ENCODE results near the gene F2RL3. TPM values are rescaled to one million over a fixed set of nuclear protein-coding genes. Genes with fewer than 3 reads are reported as not detected.
A peak's percentile ranks its signal among the peaks of the same experiment; 100 is the strongest.
"Not testable (repeated sequence)": the region's sequence is repeated elsewhere in the genome, so short reads cannot be mapped to it uniquely, and the experiment has no call there.

The F2RL3 gene
- total RNA-seq, 1 donor from 2014 or later: not detected

GRCh38 chr19:16872728-16873127 is 16.1 kb upstream of the F2RL3 start:
- H3K4me2 ChIP-seq (ENCODE audit: low read length): no peak overlapping the region
- Mint-ChIP-seq H3K27ac (ENCODE audit: unreplicated experiment) (no peak overlapping the region), H3K4me3 (ENCODE audit: unreplicated experiment) (no peak overlapping the region), H3K27me3 (ENCODE audit: low read depth, unreplicated experiment) (no peaks in the 10 kb centered on the region), H3K9me3 (ENCODE audit: unreplicated experiment) (peaks cover 12% of the 10 kb centered on the region), H3K4me1 (ENCODE audit: low read depth, unreplicated experiment) (peaks cover 10% of the 10 kb centered on the region), H3K36me3 (ENCODE audit: low read depth, unreplicated experiment) (peaks cover 43% of the 10 kb centered on the region)
- no peak for DNase-seq (ENCODE audit: low read depth)
- H3K36me3 ChIP-seq (ENCODE audit: insufficient read depth, low read length): peaks cover 9% of the 10 kb centered on the region
- TF ChIP-seq CTCF (IDR thresholded peaks at IDR 0.05; ENCODE audit: insufficient read depth, low read depth, low read length) (no peak), EZH2 (IDR thresholded peaks at IDR 0.05; ENCODE audit: insufficient read depth, low read length) (no peak)
- H3K9ac ChIP-seq (ENCODE audit: low read length): no peak overlapping the region
- H4K20me1 ChIP-seq (ENCODE audit: insufficient read depth, low read length): peaks cover 77% of the 10 kb centered on the region
- no peaks in the 10 kb centered on the region for H3K27me3 ChIP-seq (ENCODE audit: insufficient read depth, low read length)
- no peak overlapping the region for H2AFZ ChIP-seq (ENCODE audit: low read depth, low read length)
- peaks cover 29% of the 10 kb centered on the region for H3K79me2 ChIP-seq (ENCODE audit: insufficient read depth, low read length)
- H3K4me1 ChIP-seq (ENCODE audit: insufficient read depth, low read length): peaks cover 14% of the 10 kb centered on the region
- no peak for FAIRE-seq
- H3K27ac ChIP-seq (ENCODE audit: low read depth, low read length): no peak overlapping the region
- no peaks in the 10 kb centered on the region for H3K9me3 ChIP-seq (ENCODE audit: insufficient read depth, low read depth, low read length)
- H3K4me3 ChIP-seq (ENCODE audit: insufficient read depth, low read depth, low read length): no peak overlapping the region

- Histone ChIP-seq H3K4me2 (ENCODE audit: low read length) (no peak overlapping the region), H3K36me3 (ENCODE audit: insufficient read depth, low read length) (peaks cover 9% of the 10 kb centered on the region), H3K79me2 (ENCODE audit: insufficient read depth, low read length) (peaks cover 29% of the 10 kb centered on the region), H3K4me3 (ENCODE audit: insufficient read depth, low read depth, low read length) (no peak overlapping the region), H3K4me1 (ENCODE audit: insufficient read depth, low read length) (peaks cover 14% of the 10 kb centered on the region), H4K20me1 (ENCODE audit: insufficient read depth, low read length) (peaks cover 69% of the 10 kb centered on the region), H3K9me3 (ENCODE audit: insufficient read depth, low read depth, low read length) (no peaks in the 10 kb centered on the region), H3K27ac (ENCODE audit: low read depth, low read length) (no peak overlapping the region), H3K9ac (ENCODE audit: low read length) (no peak overlapping the region), H2AFZ (ENCODE audit: low read depth, low read length) (no peak overlapping the region), H3K27me3 (ENCODE audit: insufficient read depth, low read length) (no peaks in the 10 kb centered on the region)
- Mint-ChIP-seq H3K27me3 (ENCODE audit: low read depth, unreplicated experiment) (no peaks in the 10 kb centered on the region), H3K36me3 (ENCODE audit: low read depth, unreplicated experiment) (peaks cover 36% of the 10 kb centered on the region), H3K4me3 (ENCODE audit: unreplicated experiment) (no peak overlapping the region), H3K27ac (ENCODE audit: unreplicated experiment) (peak overlapping the region; percentile 95), H3K9me3 (ENCODE audit: unreplicated experiment) (peaks cover 12% of the 10 kb centered on the region), H3K4me1 (ENCODE audit: low read depth, unreplicated experiment) (peaks cover 10% of the 10 kb centered on the region)
- TF ChIP-seq EZH2 (IDR thresholded peaks at IDR 0.05; ENCODE audit: insufficient read depth, low read length) (no peak), CTCF (IDR thresholded peaks at IDR 0.05; ENCODE audit: insufficient read depth, low read depth, low read length) (no peak)
- no peak for DNase-seq (ENCODE audit: low read depth)
- no peak for FAIRE-seq
These were observed 15.2 kb upstream of the F2RL3 start for GRCh38 chr19:16873594-16873993.

- H4K20me1 ChIP-seq (ENCODE audit: insufficient read depth, low read length): peaks cover 65% of the 10 kb centered on the region
- peaks cover 10% of the 10 kb centered on the region for H3K4me1 Mint-ChIP-seq (ENCODE audit: low read depth, unreplicated experiment)
- H3K4me1 ChIP-seq (ENCODE audit: insufficient read depth, low read length): peaks cover 14% of the 10 kb centered on the region
- H3K9me3 ChIP-seq (ENCODE audit: insufficient read depth, low read depth, low read length): no peaks in the 10 kb centered on the region
- DNase-seq (ENCODE audit: low read depth): no peak
- peaks cover 9% of the 10 kb centered on the region for H3K36me3 ChIP-seq (ENCODE audit: insufficient read depth, low read length)
- H3K4me2 ChIP-seq (ENCODE audit: low read length): no peak overlapping the region
- no peak overlapping the region for H2AFZ ChIP-seq (ENCODE audit: low read depth, low read length)
- no peaks in the 10 kb centered on the region for H3K27me3 ChIP-seq (ENCODE audit: insufficient read depth, low read length)
- H3K79me2 ChIP-seq (ENCODE audit: insufficient read depth, low read length): peaks cover 29% of the 10 kb centered on the region
- no peak overlapping the region for H3K4me3 ChIP-seq (ENCODE audit: insufficient read depth, low read depth, low read length)
- no peak overlapping the region for H3K9ac ChIP-seq (ENCODE audit: low read length)
- H3K27ac ChIP-seq (ENCODE audit: low read depth, low read length): no peak overlapping the region
- peak overlapping the region; percentile 95 for H3K27ac Mint-ChIP-seq (ENCODE audit: unreplicated experiment)
- H3K36me3 Mint-ChIP-seq (ENCODE audit: low read depth, unreplicated experiment): peaks cover 41% of the 10 kb centered on the region
- peak; percentile 9 for FAIRE-seq
- H3K9me3 Mint-ChIP-seq (ENCODE audit: unreplicated experiment): peaks cover 12% of the 10 kb centered on the region
- TF ChIP-seq CTCF (IDR thresholded peaks at IDR 0.05; ENCODE audit: insufficient read depth, low read depth, low read length) (no peak), EZH2 (IDR thresholded peaks at IDR 0.05; ENCODE audit: insufficient read depth, low read length) (no peak)
- peak overlapping the region; percentile 54 for H3K4me3 Mint-ChIP-seq (ENCODE audit: unreplicated experiment)
- H3K27me3 Mint-ChIP-seq (ENCODE audit: low read depth, unreplicated experiment): no peaks in the 10 kb centered on the region
These were observed 14.4 kb upstream of the F2RL3 start for GRCh38 chr19:16874250-16874977.

DNA sequence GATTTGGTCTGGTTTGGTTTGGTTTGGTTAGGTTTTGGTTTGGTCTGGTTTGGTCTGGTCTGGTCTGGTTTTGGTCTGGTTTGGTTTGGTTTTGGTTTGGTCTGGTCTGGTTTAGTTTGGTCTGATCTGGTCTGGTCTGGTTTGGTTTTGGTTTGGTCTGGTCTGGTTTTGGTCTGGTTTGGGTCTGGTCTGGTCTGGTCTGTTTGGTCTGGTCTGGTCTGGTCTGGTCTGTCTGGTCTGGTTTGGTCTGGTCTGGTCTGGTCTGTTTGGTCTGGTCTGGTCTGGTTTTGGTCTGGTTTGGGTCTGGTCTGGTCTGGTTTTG is 13.9 kb upstream of the F2RL3 start:
- H3K27me3 Mint-ChIP-seq (ENCODE audit: low read depth, unreplicated experiment); H3K4me3 Mint-ChIP-seq (ENCODE audit: unreplicated experiment); H3K36me3 ChIP-seq (ENCODE audit: insufficient read depth, low read length); DNase-seq (ENCODE audit: low read depth); H3K9me3 ChIP-seq (ENCODE audit: insufficient read depth, low read depth, low read length); H2AFZ ChIP-seq (ENCODE audit: low read depth, low read length); H3K27me3 ChIP-seq (ENCODE audit: insufficient read depth, low read length); FAIRE-seq; H3K4me3 ChIP-seq (ENCODE audit: insufficient read depth, low read depth, low read length); H3K4me2 ChIP-seq (ENCODE audit: low read length); H3K27ac ChIP-seq (ENCODE audit: low read depth, low read length); H3K4me1 Mint-ChIP-seq (ENCODE audit: low read depth, unreplicated experiment); H3K9ac ChIP-seq (ENCODE audit: low read length): not testable (repeated sequence)
- H3K36me3 Mint-ChIP-seq (ENCODE audit: low read depth, unreplicated experiment): peaks cover 41% of the 10 kb centered on the region
- peaks cover 29% of the 10 kb centered on the region for H3K79me2 ChIP-seq (ENCODE audit: insufficient read depth, low read length)
- peak overlapping the region; percentile 95 for H3K27ac Mint-ChIP-seq (ENCODE audit: unreplicated experiment)
- H3K4me1 ChIP-seq (ENCODE audit: insufficient read depth, low read length): peaks cover 14% of the 10 kb centered on the region
- H3K9me3 Mint-ChIP-seq (ENCODE audit: unreplicated experiment): peaks cover 12% of the 10 kb centered on the region
- peaks cover 66% of the 10 kb centered on the region for H4K20me1 ChIP-seq (ENCODE audit: insufficient read depth, low read length)
